ENCODE data around the gene PCDHGC5.

Gene PCDHGC5

GRCh38 chr5:141491323-141492167 lies 2.7 kb downstream of the PCDHGC5 start:
- no peak for DNase-seq

- DNase-seq, result peak in 1 of 6 experiments; percentile 19
These were observed 3.4 kb downstream of the PCDHGC5 start for GRCh38 chr5:141492168-141492885.

GRCh38 chr5:141493500-141494422 lies 4.9 kb downstream of the PCDHGC5 start:
- no peak for DNase-seq

DNA sequence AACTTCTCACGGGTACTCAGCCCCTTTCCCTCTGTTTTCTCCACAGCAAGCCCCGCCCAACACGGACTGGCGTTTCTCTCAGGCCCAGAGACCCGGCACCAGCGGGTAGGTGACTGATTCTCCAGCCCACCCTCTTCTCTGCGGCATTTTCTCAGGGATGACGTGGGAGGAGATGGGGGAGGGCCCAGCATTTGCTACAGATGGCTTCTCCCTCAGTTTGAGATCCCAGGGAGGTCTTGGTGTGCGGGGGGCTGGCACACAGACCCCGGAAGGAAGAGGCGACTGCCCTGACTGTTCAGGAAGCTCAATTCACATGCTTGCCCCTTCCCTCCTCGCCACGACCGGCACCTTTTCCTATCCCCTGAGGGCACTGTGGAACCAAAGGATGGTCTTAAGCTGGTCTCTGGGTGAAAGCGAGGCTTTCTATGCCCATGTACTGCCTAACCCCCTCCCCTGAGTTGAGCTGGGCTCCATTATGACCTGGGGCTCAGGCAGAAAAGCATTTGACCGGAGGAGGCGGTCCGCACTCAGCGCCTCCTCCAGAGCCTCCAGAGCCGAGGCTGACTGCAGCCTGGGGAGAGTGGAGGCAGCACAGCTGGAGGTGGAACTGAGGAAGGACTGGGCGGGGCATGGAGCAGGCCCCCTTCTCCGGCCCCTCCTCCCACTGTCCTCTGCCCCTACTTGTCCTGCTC lies 6.0 kb downstream of the PCDHGC5 start:
- DNase-seq, result no peak

DNA sequence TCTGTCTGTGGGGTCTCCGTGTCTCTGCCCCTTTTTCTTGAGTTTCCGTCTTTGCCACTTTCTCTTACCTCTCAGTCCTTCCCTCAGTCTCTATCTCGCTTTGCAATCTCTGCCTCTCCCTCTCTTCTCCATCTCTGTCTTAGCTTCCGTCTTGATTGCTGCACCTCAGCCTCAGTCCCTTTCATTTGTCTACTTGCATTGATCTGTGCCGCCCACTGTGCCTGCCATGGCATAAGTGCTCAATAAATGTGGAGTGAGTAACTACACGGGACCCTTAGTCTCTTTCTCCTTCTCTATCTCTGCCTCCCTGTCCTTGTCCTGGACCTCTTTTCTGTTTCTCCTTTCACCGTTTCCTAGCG lies 6.6 kb downstream of the PCDHGC5 start:
- DNase-seq, result no peak

DNA sequence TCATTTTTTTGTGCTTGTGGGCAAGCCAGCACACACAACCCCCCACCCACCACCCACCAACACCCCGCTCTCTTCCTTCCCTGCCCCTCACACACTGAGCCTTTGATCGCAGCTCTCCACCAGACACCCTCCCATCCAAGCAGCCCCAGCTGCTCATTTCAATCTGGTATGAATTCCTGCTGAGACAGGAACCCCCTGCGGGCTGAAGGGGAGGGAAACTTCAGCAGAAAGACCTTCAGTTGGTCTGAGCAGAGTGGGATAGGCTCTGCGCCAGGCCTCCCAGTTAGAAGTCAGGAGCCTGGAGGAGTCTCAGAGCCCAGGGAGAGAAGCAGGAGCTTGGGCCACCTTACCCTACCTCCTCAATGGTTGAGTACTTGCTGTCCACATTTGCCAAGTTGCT lies 7.2 kb downstream of the PCDHGC5 start:
- no peak for DNase-seq

- no peak for DNase-seq
These were observed 12.9 kb downstream of the PCDHGC5 start for GRCh38 chr5:141501761-141502160.

DNA sequence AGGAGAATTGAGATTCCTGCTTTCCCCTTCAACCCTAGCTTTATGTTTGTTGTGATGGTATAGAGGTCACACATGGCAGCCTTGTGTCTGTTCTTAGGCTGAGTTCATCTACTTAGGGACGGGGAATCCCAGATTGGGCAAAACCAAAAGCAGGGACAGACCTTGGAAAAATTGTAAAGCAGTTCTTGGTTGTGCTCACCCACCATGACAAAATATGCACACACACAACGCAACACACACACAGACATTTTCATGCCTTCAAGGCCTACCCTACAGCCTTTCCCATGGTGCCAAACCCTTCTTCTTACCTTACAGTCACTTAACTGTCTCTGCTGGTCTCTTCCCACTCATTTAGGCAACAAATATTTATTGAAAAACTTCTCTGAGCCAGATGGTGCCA lies 14.8 kb downstream of the PCDHGC5 start:
- no peak for DNase-seq

- DNase-seq, result no peak
These were observed 15.3 kb downstream of the PCDHGC5 start for GRCh38 chr5:141504216-141504615.

GRCh38 chr5:141506381-141507155 lies 17.7 kb downstream of the PCDHGC5 start:
- DNase-seq, result no peak

DNA sequence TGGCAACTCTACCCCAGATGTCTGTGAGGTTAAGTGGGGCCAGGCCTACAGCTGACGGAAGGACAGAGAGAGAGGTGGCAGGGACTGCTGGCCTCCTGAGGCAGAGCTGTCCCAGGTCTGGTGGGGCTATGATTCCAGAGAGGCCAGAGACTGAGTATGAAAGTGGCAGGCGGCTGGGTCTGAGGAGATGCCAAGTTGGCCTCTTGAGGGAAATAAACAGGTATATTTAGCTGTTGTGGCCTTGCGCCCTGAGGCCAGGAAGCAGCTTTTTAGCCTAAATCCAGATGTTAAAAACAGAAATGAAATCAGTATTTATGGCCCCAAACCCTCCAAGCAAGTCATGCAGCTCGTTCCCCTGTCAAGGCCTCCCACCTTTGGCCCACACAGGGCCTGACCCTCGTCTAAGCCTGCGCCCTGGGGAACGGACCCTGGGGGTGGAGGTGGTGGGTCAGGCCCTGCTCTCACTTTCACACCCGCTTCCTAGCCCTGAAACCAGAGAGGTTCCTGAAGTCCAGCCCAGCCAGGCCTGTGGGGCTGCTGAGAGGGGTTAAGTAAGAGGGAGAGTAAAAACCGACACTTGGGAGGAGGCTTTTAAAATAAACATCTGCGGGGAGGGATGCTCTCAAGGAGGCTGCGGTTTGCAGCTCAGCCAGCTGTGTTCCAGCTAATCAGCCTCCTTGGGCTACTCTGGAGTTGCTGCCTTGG lies 18.7 kb downstream of the PCDHGC5 start:
- DNase-seq, result no peak

DNA sequence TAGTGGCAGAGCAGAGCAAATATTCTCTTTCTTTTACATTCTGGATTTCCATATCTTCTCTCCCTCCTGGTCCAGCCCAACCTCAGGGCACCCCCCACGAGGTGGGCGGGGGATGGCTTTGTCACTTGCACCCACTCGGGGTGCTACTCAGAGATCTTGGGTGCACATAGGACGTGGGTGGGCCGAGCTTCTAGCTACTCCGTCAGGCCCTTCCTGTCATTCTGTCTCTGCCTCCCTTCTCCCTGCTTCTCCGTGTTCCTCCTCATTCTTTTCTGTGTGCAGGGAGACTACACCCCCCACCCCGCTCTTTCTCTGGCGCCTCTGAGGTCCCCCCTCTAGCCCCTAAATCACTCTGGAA lies 19.5 kb downstream of the PCDHGC5 start:
- no peak for DNase-seq

- no peak for DNase-seq
These were observed 20.1 kb downstream of the PCDHGC5 start for GRCh38 chr5:141508798-141509611.

DNA sequence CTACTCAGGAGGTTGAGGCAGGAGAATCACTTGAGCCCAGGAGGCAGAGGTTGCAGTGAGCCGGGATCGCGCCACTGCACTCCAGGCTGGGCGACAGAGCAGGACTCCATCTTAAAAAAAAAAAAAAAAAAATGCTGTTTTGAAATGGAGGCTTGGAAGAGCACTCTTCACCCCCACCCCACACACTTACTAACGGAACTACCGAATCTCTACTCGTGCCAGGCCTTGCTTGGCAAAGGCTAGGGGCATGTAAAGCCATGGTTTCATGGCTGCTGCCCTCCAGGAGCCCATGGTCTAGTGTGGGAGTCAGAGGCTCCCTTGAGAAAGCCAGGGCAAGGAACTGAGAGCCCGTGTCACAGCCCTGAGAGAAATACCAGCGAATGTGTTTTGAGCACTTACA lies 21.3 kb downstream of the PCDHGC5 start:
- DNase-seq, result no peak

DNA sequence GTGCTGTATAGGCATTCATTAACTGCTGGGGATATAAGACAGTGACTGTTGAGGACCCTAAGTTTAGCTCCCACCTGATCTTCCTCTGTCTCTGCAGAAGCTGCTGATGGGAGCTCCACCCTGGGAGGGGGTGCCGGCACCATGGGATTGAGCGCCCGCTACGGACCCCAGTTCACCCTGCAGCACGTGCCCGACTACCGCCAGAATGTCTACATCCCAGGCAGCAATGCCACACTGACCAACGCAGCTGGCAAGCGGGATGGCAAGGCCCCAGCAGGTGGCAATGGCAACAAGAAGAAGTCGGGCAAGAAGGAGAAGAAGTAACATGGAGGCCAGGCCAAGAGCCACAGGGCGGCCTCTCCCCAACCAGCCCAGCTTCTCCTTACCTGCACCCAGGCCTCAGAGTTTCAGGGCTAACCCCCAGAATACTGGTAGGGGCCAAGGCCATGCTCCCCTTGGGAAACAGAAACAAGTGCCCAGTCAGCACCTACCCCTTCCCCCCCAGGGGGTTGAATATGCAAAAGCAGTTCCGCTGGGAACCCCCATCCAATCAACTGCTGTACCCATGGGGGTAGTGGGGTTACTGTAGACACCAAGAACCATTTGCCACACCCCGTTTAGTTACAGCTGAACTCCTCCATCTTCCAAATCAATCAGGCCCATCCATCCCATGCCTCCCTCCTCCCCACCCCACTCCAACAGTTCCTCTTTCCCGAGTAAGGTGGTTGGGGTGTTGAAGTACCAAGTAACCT lies 22.1 kb downstream of the PCDHGC5 start:
- DNase-seq, result no peak

- no peak for DNase-seq
These were observed 23.0 kb downstream of the PCDHGC5 start for GRCh38 chr5:141511771-141512325.

DNA sequence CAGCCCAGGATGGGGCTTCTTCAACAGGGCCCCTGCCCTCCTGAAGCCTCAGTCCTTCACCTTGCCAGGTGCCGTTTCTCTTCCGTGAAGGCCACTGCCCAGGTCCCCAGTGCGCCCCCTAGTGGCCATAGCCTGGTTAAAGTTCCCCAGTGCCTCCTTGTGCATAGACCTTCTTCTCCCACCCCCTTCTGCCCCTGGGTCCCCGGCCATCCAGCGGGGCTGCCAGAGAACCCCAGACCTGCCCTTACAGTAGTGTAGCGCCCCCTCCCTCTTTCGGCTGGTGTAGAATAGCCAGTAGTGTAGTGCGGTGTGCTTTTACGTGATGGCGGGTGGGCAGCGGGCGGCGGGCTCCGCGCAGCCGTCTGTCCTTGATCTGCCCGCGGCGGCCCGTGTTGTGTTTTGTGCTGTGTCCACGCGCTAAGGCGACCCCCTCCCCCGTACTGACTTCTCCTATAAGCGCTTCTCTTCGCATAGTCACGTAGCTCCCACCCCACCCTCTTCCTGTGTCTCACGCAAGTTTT lies 23.6 kb downstream of the PCDHGC5 start:
- DNase-seq, result peak; percentile 44 to 80 (median 70)

- peak in 5 of 6 experiments; percentile 18 to 59 (median 35) for DNase-seq
These were observed 24.2 kb downstream of the PCDHGC5 start for GRCh38 chr5:141512911-141513626.
